Thyroid gland (tissue), 4 donors: ENCODE measurements around the gene MGAT5. TPM values are rescaled to one million over a fixed set of nuclear protein-coding genes. Genes with fewer than 3 reads are reported as not detected.

ENCODE experiments used
- DNase-seq, 2 donors: peaks; one replicate each; pipeline ENCODE4 v3.0.0-alpha.2; 2019
- H3K27ac ChIP-seq, 3 donors: fragments of 200-600 bp; sonication (generic); 1 replicate in 2 of 3; 2 replicates in 1 of 3; pipeline ENCODE4 v1.5.1; 2016 to 2019; ENCODE audit warnings: mild to moderate bottlenecking in 1 of 3, moderate library complexity in 1 of 3
- H3K27me3 ChIP-seq: fragments of 200-600 bp; sonication (generic); one replicate; pipeline ENCODE4 v1.5.1; 2019
- H3K36me3 ChIP-seq, 2 donors: fragments of 200-600 bp; sonication (generic); one replicate each; pipeline ENCODE4 v1.5.1; 2016 to 2019
- H3K4me1 ChIP-seq, 2 donors: fragments of 200-600 bp; sonication (generic); one replicate each; pipeline ENCODE4 v1.5.1; 2017 to 2019
- H3K4me3 ChIP-seq, 3 donors: fragments of 200-600 bp; sonication (generic); replicated peaks in 1 of 3; 1 replicate in 2 of 3; 2 replicates in 1 of 3; pipeline ENCODE4 v1.5.1; 2016; ENCODE audit warnings: mild to moderate bottlenecking in 1 of 3
- H3K9me3 ChIP-seq: fragments of 200-600 bp; sonication (generic); one replicate; pipeline ENCODE4 v1.5.1; 2017
- CTCF ChIP-seq, 6 experiments: fragments of 200-600 bp in 3 of 6; fragments of 450-650 bp in 3 of 6; sonication (generic) in 3 of 6; IDR thresholded peaks; one replicate each; pipeline ENCODE4 v1.5.1; 2016 to 2019; ENCODE audit warnings: antibody characterized with exemption in 6 of 6, mild to moderate bottlenecking in 2 of 6, inconsistent platforms in 1 of 6, moderate library complexity in 1 of 6
- POLR2A ChIP-seq, 2 donors: fragments of 450-650 bp; IDR thresholded peaks; one replicate each; pipeline ENCODE4 v1.6.1; 2017; ENCODE audit warnings: antibody characterized with exemption in 2 of 2, mild to moderate bottlenecking in 2 of 2, moderate library complexity in 1 of 2
- WGBS, 2 donors: methylation state at CpG; one replicate each; pipeline ENCODE4 v1.1.5; 2017; 5-methylcytosine and 5-hydroxymethylcytosine counted together
- intact Hi-C: fragments of 100-400 bp; cut with DNase I; formaldehyde crosslinking; loops from one replicate; pipeline ENCODE4 v1.15.1; 2023
- total RNA-seq, 4 donors: library from RNA; depleted of rRNA; stranded (reverse); fragments of >200 nt; gene quantifications; one replicate each; pipeline ENCODE4 v1.2.3, GENCODE V29; 2016

MGAT5 gene
- total RNA-seq, 4 donors from 2014 or later: 47.5 to 64.4 (median 50.4) TPM

DNA sequence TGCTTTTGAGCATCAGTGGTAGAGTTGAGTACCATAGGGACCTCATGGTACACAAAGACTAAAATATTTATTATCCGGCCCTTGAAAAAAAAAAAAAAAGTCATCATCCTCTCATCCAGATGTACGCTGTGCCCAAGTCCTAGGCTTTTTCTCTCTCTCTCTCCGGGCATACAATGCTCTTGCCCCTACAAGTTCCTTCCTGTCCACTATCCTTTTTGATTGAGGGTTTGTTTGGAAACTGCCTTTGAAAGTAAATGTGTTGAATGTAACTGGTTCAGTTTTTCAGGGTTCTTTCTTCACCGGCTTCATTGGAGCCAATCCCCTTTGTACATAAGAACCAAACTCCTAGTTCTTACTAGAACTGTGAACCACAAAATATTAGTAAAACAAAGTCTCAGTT lies 130.3 kb downstream of the MGAT5 start:
- Histone ChIP-seq H3K4me1 (no peaks in the 10 kb centered on the region), H3K4me3 (no peak overlapping the region), H3K27me3 (no peaks in the 10 kb centered on the region), H3K36me3 (no peaks in the 10 kb centered on the region), H3K27ac (no peak overlapping the region), H3K9me3 (no peaks in the 10 kb centered on the region)
- TF ChIP-seq POLR2A (IDR thresholded peaks at IDR 0.05) (no peak), CTCF (IDR thresholded peaks at IDR 0.05) (no peak)
- intact Hi-C loops: no loop called here
- DNase-seq: no peak
- WGBS, 2 donors: 97 to 98% methylated on average over 4 of the region's 4 CpGs

DNA sequence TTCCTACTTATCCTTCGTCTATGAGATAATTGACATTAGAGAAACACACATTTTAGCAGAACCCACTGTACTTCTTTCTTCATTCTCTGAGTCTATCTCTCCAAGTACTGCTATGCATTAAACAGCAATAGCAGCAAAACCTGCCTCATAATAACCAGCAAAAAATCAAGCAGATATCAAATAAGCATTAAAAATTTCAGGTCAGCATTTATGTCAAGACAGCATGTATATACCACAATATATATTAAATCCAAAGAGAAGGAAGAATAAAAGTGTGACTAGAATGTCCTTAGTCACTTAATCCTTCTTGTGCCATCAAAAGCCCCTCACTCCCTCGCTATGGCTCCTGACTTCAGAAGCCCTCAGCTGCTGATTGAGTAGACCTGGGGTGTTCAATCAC lies 131.3 kb downstream of the MGAT5 start:
- no peak for DNase-seq
- intact Hi-C loops: no loop called here
- no peak overlapping the region for H3K27ac ChIP-seq
- H3K27me3 ChIP-seq: no peaks in the 10 kb centered on the region
- no peaks in the 10 kb centered on the region for H3K4me1 ChIP-seq
- no peaks in the 10 kb centered on the region for H3K9me3 ChIP-seq
- 71 to 99% methylated on average over 2 of the region's 2 CpGs for WGBS, 2 donors
- TF ChIP-seq CTCF (IDR thresholded peaks at IDR 0.05) (no peak), POLR2A (IDR thresholded peaks at IDR 0.05) (no peak)
- no peak overlapping the region for H3K4me3 ChIP-seq
- no peaks in the 10 kb centered on the region for H3K36me3 ChIP-seq

GRCh38 chr2:134386310-134386709 lies 132.4 kb downstream of the MGAT5 start:
- TF ChIP-seq POLR2A (IDR thresholded peaks at IDR 0.05) (no peak), CTCF (IDR thresholded peaks at IDR 0.05) (no peak)
- no peaks in the 10 kb centered on the region for H3K9me3 ChIP-seq
- intact Hi-C loops: no loop called here
- DNase-seq: no peak
- no peak overlapping the region for H3K4me3 ChIP-seq
- H3K36me3 ChIP-seq: no peaks in the 10 kb centered on the region
- H3K4me1 ChIP-seq: no peaks in the 10 kb centered on the region
- H3K27ac ChIP-seq: no peak overlapping the region
- 97 to 99% methylated on average over 3 of the region's 3 CpGs for WGBS, 2 donors
- H3K27me3 ChIP-seq: no peaks in the 10 kb centered on the region

DNA sequence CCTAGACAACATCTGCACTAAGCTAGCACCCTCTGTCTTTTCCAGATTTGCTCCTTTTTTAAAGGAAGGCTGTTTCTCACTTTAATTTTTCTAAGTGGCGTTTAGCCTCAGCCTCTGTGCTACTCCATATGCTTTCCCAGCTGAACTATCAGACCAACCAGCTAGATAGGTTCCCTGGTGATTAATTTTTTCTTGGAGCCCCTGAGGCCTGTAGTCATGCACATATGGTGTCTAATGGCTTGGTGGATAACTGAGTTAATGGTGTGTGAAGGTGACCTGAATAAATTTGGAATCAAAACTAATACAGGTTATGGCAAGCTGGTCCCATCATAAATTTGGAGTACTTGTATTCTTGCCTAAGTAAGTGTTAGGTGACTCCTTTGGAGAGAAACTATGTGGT lies 135.5 kb downstream of the MGAT5 start:
- intact Hi-C loops: no loop called here
- no peaks in the 10 kb centered on the region for H3K9me3 ChIP-seq
- no peaks in the 10 kb centered on the region for H3K4me1 ChIP-seq
- no peak overlapping the region for H3K4me3 ChIP-seq
- no peak overlapping the region for H3K27ac ChIP-seq
- no peak for DNase-seq
- no peaks in the 10 kb centered on the region for H3K27me3 ChIP-seq
- 97% methylated on average over 1 of the region's 1 CpG for WGBS, 2 donors
- H3K36me3 ChIP-seq: no peaks in the 10 kb centered on the region
- TF ChIP-seq POLR2A (IDR thresholded peaks at IDR 0.05): no peak
- TF ChIP-seq CTCF (IDR thresholded peaks at IDR 0.05): no peak

DNA sequence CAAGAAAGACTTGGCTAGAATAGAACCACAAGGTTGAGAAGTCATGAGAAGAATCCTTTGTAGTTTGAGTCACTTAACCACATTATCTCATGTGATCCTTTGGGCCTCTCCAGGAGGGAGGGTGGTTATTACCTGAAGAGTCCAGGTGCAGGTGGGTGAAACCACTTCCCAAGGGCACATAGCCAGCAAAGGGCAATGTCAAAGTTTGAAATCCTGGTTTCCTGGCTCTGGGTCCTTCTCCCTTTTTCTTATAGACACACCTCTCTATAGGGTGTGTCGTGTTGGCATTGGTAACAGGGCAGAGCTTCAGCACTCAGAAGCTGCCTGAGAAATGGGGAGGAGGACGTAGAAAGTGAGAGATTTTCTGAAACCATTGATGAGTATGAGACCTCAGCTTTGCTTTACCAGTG lies 137.9 kb downstream of the MGAT5 start:
- H3K9me3 ChIP-seq: no peaks in the 10 kb centered on the region
- no peak overlapping the region for H3K4me3 ChIP-seq
- peaks cover 10 to 12% of the 10 kb centered on the region in 2 donors for H3K4me1 ChIP-seq
- intact Hi-C loops: no loop called here
- WGBS, 2 donors: 93 to 96% methylated on average over 2 of the region's 2 CpGs
- H3K36me3 ChIP-seq: no peaks in the 10 kb centered on the region
- no peaks in the 10 kb centered on the region for H3K27me3 ChIP-seq
- DNase-seq: no peak
- H3K27ac ChIP-seq: no peak overlapping the region
- no peak for TF ChIP-seq POLR2A (IDR thresholded peaks at IDR 0.05)
- TF ChIP-seq CTCF (IDR thresholded peaks at IDR 0.05): no peak
